ENCODE data around the gene COL6A2. TPM values are rescaled to one million over a fixed set of nuclear protein-coding genes. Genes with fewer than 3 reads are reported as not detected.

COL6A2 gene
- total and polyA plus RNA-seq, 4 donors: 88.8 to 466 (median 185) TPM

GRCh38 chr21:46118316-46119143, 20.6 kb downstream of the COL6A2 start:
- 86% methylated on average over 26 of the region's 27 CpGs for WGBS (ENCODE audit: insufficient coverage)
- Histone ChIP-seq H3K27me3 (ENCODE audit: control insufficient read depth, insufficient read depth, low read length) (no peaks in the 10 kb centered on the region), H3K27ac (ENCODE audit: low read depth, low read length) (no peak overlapping the region), H3K4me1 (ENCODE audit: control insufficient read depth, insufficient read depth, low read length) (no peaks in the 10 kb centered on the region), H3K36me3 (ENCODE audit: control insufficient read depth, insufficient read depth, low read length) (peaks cover 52% of the 10 kb centered on the region), H3K4me3 (ENCODE audit: low read depth, low read length) (no peak overlapping the region), H3K9me3 (ENCODE audit: control insufficient read depth, insufficient read depth, low read length) (no peaks in the 10 kb centered on the region)
- DNase-seq (ENCODE audit: low read depth in 4 of 6, low spot score in 6 of 6): no peak

DNA sequence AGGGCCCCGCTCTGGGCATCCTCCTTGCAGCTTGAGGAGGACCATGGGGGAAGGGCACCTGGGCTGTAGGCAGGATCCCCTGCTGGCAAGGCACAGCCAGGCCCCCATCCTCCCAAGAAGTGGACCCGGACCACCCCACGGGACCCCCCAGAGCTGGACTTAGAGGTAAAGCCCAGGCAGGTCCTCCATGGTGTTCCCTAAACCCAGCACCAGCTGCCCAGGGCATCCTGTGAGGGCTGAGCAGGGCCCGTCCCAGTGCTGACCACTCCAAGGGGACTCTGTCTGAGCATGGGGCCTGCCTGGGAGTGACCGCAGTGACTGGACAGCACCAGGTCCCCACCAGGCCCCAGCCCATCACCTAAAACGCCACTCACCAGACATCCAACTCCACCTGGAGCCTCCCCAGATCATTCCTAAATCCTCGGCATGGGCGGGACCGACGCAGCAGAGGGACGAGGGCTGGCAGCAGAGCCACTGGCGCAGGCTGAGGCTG, 21.3 kb downstream of the COL6A2 start:
- Histone ChIP-seq H3K9me3 (ENCODE audit: control insufficient read depth, insufficient read depth, low read length) (no peaks in the 10 kb centered on the region), H3K4me1 (ENCODE audit: control insufficient read depth, insufficient read depth, low read length) (no peaks in the 10 kb centered on the region), H3K4me3 (ENCODE audit: low read depth, low read length) (no peak overlapping the region), H3K36me3 (ENCODE audit: control insufficient read depth, insufficient read depth, low read length) (peaks cover 52% of the 10 kb centered on the region), H3K27ac (ENCODE audit: low read depth, low read length) (no peak overlapping the region), H3K27me3 (ENCODE audit: control insufficient read depth, insufficient read depth, low read length) (no peaks in the 10 kb centered on the region)
- WGBS (ENCODE audit: insufficient coverage): 92% methylated on average over 12 of the region's 12 CpGs
- DNase-seq (ENCODE audit: low read depth in 4 of 6, low spot score in 6 of 6): no peak

DNA sequence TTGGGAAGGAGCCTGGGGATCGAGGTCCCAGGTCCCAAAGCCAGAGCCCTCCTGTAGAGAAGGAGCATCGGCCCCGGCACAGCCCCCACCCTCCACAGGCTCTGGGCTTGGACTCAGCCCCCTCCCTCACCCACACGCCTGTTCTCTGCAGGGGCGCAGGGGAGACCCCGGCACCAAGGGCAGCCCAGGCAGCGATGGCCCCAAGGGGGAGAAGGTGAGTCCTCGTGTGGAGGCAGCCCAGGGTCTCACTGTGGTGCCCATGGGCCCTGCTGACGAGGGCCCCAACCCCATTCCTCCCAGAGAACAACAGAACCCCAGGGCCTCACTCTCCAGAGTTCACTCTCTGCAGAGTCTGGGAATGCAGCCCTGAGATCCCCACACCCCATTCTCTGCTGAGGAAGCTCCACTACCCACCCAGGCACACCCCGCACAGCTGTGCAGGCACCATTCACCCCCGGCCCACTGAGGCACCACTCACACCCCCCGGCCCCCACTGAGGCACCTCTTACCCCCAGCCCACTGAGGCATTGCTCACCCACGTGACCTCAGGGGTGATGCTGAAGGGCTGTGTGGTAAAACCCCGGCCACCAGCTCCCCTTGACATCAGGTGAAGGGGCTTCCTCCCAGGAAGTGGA, 21.8 kb downstream of the COL6A2 start:
- Histone ChIP-seq H3K27ac (ENCODE audit: low read depth, low read length) (no peak overlapping the region), H3K9me3 (ENCODE audit: control insufficient read depth, insufficient read depth, low read length) (no peaks in the 10 kb centered on the region), H3K4me1 (ENCODE audit: control insufficient read depth, insufficient read depth, low read length) (no peaks in the 10 kb centered on the region), H3K27me3 (ENCODE audit: control insufficient read depth, insufficient read depth, low read length) (no peaks in the 10 kb centered on the region), H3K36me3 (ENCODE audit: control insufficient read depth, insufficient read depth, low read length) (peaks cover 57% of the 10 kb centered on the region), H3K4me3 (ENCODE audit: low read depth, low read length) (no peak overlapping the region)
- WGBS (ENCODE audit: insufficient coverage): 92% methylated on average over 11 of the region's 14 CpGs
- DNase-seq (ENCODE audit: low read depth in 4 of 6, low spot score in 6 of 6): no peak

- H3K9me3 ChIP-seq (ENCODE audit: control insufficient read depth, insufficient read depth, low read length): no peaks in the 10 kb centered on the region
- peaks cover 64% of the 10 kb centered on the region for H3K36me3 ChIP-seq (ENCODE audit: control insufficient read depth, insufficient read depth, low read length)
- no peak for DNase-seq (ENCODE audit: low read depth in 4 of 6, low spot score in 6 of 6)
- no peak overlapping the region for H3K4me3 ChIP-seq (ENCODE audit: low read depth, low read length)
- 90% methylated on average over 21 of the region's 26 CpGs for WGBS (ENCODE audit: insufficient coverage)
- no peaks in the 10 kb centered on the region for H3K27me3 ChIP-seq (ENCODE audit: control insufficient read depth, insufficient read depth, low read length)
- no peaks in the 10 kb centered on the region for H3K4me1 ChIP-seq (ENCODE audit: control insufficient read depth, insufficient read depth, low read length)
- no peak overlapping the region for H3K27ac ChIP-seq (ENCODE audit: low read depth, low read length)
These were observed 22.7 kb downstream of the COL6A2 start for GRCh38 chr21:46120301-46121285.

- 90% methylated on average over 29 of the region's 29 CpGs for WGBS (ENCODE audit: insufficient coverage)
- Histone ChIP-seq H3K9me3 (ENCODE audit: control insufficient read depth, insufficient read depth, low read length) (no peaks in the 10 kb centered on the region), H3K4me1 (ENCODE audit: control insufficient read depth, insufficient read depth, low read length) (no peaks in the 10 kb centered on the region), H3K27me3 (ENCODE audit: control insufficient read depth, insufficient read depth, low read length) (no peaks in the 10 kb centered on the region), H3K4me3 (ENCODE audit: low read depth, low read length) (no peak overlapping the region), H3K27ac (ENCODE audit: low read depth, low read length) (no peak overlapping the region), H3K36me3 (ENCODE audit: control insufficient read depth, insufficient read depth, low read length) (peaks cover 66% of the 10 kb centered on the region)
- no peak for DNase-seq (ENCODE audit: low read depth in 4 of 6, low spot score in 6 of 6)
These were observed 23.6 kb downstream of the COL6A2 start for GRCh38 chr21:46121286-46122221.

DNA sequence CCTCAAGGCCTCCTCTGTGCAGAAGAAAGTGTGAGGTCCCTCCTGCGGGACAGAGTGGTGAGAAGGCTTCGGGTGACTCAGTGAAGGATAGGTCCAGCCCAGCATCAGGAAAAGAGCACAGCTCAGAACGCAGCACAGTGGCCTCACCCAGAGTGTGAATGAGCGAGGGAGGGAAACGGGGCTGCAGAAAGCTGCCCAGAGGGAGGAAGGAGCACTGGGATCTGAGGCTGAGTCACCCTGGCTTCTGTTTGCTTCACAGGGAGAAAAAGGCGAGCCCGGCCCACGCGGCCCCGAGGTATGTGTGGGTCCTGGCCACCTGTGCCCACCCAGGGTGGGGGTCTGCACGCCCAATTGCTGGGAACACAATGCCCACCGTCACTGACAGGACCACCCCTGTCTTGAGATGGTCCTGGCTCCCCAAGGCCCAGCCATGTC, 24.3 kb downstream of the COL6A2 start:
- DNase-seq (ENCODE audit: low read depth in 4 of 6, low spot score in 6 of 6): no peak
- H3K36me3 ChIP-seq (ENCODE audit: control insufficient read depth, insufficient read depth, low read length): peaks cover 70% of the 10 kb centered on the region

GRCh38 chr21:46122758-46123683, 25.1 kb downstream of the COL6A2 start:
- Histone ChIP-seq H3K27ac (ENCODE audit: low read depth, low read length) (no peak overlapping the region), H3K36me3 (ENCODE audit: control insufficient read depth, insufficient read depth, low read length) (peaks cover 64% of the 10 kb centered on the region), H3K4me3 (ENCODE audit: low read depth, low read length) (no peak overlapping the region), H3K27me3 (ENCODE audit: control insufficient read depth, insufficient read depth, low read length) (no peaks in the 10 kb centered on the region), H3K4me1 (ENCODE audit: control insufficient read depth, insufficient read depth, low read length) (no peaks in the 10 kb centered on the region), H3K9me3 (ENCODE audit: control insufficient read depth, insufficient read depth, low read length) (no peaks in the 10 kb centered on the region)
- no peak for DNase-seq (ENCODE audit: low read depth in 4 of 6, low spot score in 6 of 6)
- 82% methylated on average over 8 of the region's 12 CpGs for WGBS (ENCODE audit: insufficient coverage)

More for the DNA sequence above, 24.3 kb downstream of the COL6A2 start:
- Histone ChIP-seq H3K4me3 (ENCODE audit: low read depth, low read length) (no peak overlapping the region), H3K27ac (ENCODE audit: low read depth, low read length) (no peak overlapping the region), H3K4me1 (ENCODE audit: control insufficient read depth, insufficient read depth, low read length) (no peaks in the 10 kb centered on the region), H3K9me3 (ENCODE audit: control insufficient read depth, insufficient read depth, low read length) (no peaks in the 10 kb centered on the region), H3K27me3 (ENCODE audit: control insufficient read depth, insufficient read depth, low read length) (no peaks in the 10 kb centered on the region)
- 89% methylated on average over 12 of the region's 12 CpGs for WGBS (ENCODE audit: insufficient coverage)

Data from spinal cord (tissue), 10 donors.